GM12872 (cell line): Measurements from ENCODE around the gene KLHL41.

ENCODE experiments used
- CTCF ChIP-seq: IDR thresholded peaks from 3 replicates; pipeline ENCODE4 v1.5.1; 2011; ENCODE audit warnings: low read depth, mild to moderate bottlenecking, low read length, moderate library complexity; ENCODE audit not compliant: insufficient read depth

KLHL41 gene

GRCh38 chr2:169565686-169566085 is 56.2 kb downstream of the KLHL41 start:
- no peak for TF ChIP-seq CTCF

GRCh38 chr2:169569948-169570347 is 60.4 kb downstream of the KLHL41 start:
- no peak for TF ChIP-seq CTCF

- TF ChIP-seq CTCF = no peak
These were observed 62.1 kb downstream of the KLHL41 start for GRCh38 chr2:169571571-169571970.

- no peak for TF ChIP-seq CTCF
These were observed 62.7 kb downstream of the KLHL41 start for GRCh38 chr2:169572189-169572588.

GRCh38 chr2:169572821-169573159 is 63.3 kb downstream of the KLHL41 start:
- TF ChIP-seq CTCF = no peak

- TF ChIP-seq CTCF = no peak
These were observed 63.9 kb downstream of the KLHL41 start, which contains the start of gene FASTKD1 for GRCh38 chr2:169573160-169573973. Gene FASTKD1 (minus strand): TSS chr2:169573865. CDS start chr2:169572029, 1,836 bp downstream.

GRCh38 chr2:169573974-169574299 is 64.4 kb downstream of the KLHL41 start:
- TF ChIP-seq CTCF = no peak
